Erythroblast (primary cell): ENCODE data around the gene SLCO2B1.

Source experiments
- GATA1 ChIP-seq: IDR thresholded peaks from 2 replicates; pipeline ENCODE4 v1.6.1; 2011; ENCODE audit warnings: low read depth, mild to moderate bottlenecking, control low read depth, low read length, moderate library complexity
- POLR2A ChIP-seq: IDR thresholded peaks from 2 replicates; pipeline ENCODE4 v1.6.1; 2011; ENCODE audit warnings: mild to moderate bottlenecking, low read length

DNA sequence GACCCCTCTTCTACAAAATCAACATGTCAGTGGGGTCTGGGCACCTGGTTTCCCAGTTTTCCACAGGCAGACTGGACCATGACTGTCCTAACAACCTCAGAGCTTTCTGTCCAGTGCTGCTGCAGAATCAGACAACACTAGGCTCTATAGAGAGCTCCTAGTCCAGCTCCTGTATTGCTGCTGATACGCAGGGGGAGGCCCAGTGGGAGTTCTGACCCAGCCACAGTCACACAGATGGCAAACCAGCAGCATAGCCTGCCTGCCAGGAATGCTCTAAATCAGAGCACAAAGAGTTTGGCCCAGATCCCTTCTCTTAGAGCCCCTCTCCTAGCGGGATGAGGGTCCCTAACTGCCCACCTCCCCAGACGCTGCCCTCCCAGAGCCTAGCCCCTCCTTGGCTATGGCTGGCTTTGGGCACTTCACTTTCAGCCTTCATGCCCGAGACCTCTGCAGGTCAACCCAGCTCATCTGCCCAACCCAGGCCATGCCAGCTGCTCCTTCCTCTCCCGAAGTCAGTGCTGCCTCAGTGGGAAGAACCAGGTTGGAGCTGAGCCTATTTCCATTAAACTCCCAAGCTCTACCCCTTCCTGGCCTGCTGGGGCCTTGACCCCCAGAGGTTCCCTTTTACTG, 15.8 kb upstream of the SLCO2B1 start:
- no peak for TF ChIP-seq POLR2A
- no peak for TF ChIP-seq GATA1
